ENCODE results near the gene KLHL42. TPM values are rescaled to one million over a fixed set of nuclear protein-coding genes. Genes with fewer than 3 reads are reported as not detected.

Gene KLHL42
- total and polyA plus RNA-seq, 2 of the 13 experiments (the other 11 are each of a cell fraction or from before 2014, with no cell fraction given), result 13.5 to 14.0 TPM

GRCh38 chr12:27747111-27747820 is 32.8 kb upstream of the KLHL42 start:
- no peak overlapping the region for H2AFZ ChIP-seq (ENCODE audit: low read length)
- BruUV-seq (replicated peaks), result no TSS peak
- CTCF ChIA-PET (ENCODE audit: low intra/inter-chr PET ratio, low total read pairs), result no interaction called here
- H4K20me1 ChIP-seq (ENCODE audit: insufficient read depth, low read length), result no peaks in the 10 kb centered on the region
- H3K4me3 ChIP-seq (replicated peaks in 1 of 3; ENCODE audit: insufficient read depth in 1 of 3, low read depth in 2 of 3, low read length in 3 of 3), result no peak overlapping the region
- intact Hi-C loops (cut with micrococcal nuclease; ENCODE audit: unreplicated experiment) (no loop called here), in situ Hi-C loops (cut with HindIII; ENCODE audit: extremely low pct_ligation_motif_present, low pct_unique_long_range_greater_than_20kb) (loop anchor here (25.0 kb wide), 1 partner anchor 415 kb away; no protein-coding TSS in a partner anchor)
- no peak overlapping the region for H3K4me2 ChIP-seq (ENCODE audit: low read depth, low read length)
- no peak overlapping the region for H3K9ac ChIP-seq (ENCODE audit: insufficient read depth, low read depth, low read length)
- TF ChIP-seq ZNF142 (CRISPR knock-in tag; IDR thresholded peaks at IDR 0.05) (no peak), FOXA3 (CRISPR knock-in tag; IDR thresholded peaks at IDR 0.05) (peak; percentile 38; the same call in 1 of the 2 replicates)
- no peaks in the 10 kb centered on the region for H3K79me2 ChIP-seq (ENCODE audit: insufficient read depth, low read length)
- H3K27me3 ChIP-seq (ENCODE audit: control insufficient read depth in 1 of 2, insufficient read depth in 2 of 2, low read length in 2 of 2), result no peaks in the 10 kb centered on the region
- POLR2A ChIA-PET, result no interaction called here
- peaks cover 5 to 12% of the 10 kb centered on the region in 2 experiments; a peak in 4 of 5 replicates for H3K36me3 ChIP-seq (replicated peaks in 1 of 2; ENCODE audit: control insufficient read depth in 1 of 2, insufficient read depth in 2 of 2, low read length in 2 of 2)
- 98% methylated on average over 3 of the region's 3 CpGs for WGBS (ENCODE audit: low lambda C conversion rate)
- FAIRE-seq (no peak), DNase-seq (ENCODE audit: low spot score) (no peak), ATAC-seq (peak; percentile 42; the same call in 1 of the 3 replicates)
- peaks cover 31% of the 10 kb centered on the region for H3K4me1 ChIP-seq (ENCODE audit: insufficient read depth, low read length)
- H3K27ac ChIP-seq (ENCODE audit: extremely low read length, insufficient read depth, low read length), result no peak overlapping the region
- no peaks in the 10 kb centered on the region for H3K9me3 ChIP-seq (ENCODE audit: low read length)
